HepG2 (cell line): Measurements from ENCODE around the gene STK32C. TPM values are rescaled to one million over a fixed set of nuclear protein-coding genes. Genes with fewer than 3 reads are reported as not detected.

Experiments
- AGO1 ChIP-seq: fragments of 200-400 bp; formaldehyde crosslinking; IDR thresholded peaks from 2 replicates; pipeline ENCODE4 v1.6.1; 2017; ENCODE audit warnings: mild to moderate bottlenecking, low read depth, low read length, moderate library complexity; ENCODE audit not compliant: poor library complexity, severe bottlenecking
- BHLHE40 ChIP-seq: IDR thresholded peaks from 2 replicates; pipeline ENCODE4 v1.6.1; 2011; ENCODE audit warnings: low read length, improper control_type of control experiment
- CTCF ChIP-seq: sonication (generic); formaldehyde crosslinking; IDR thresholded peaks from 2 replicates; pipeline ENCODE4 v1.5.0; 2020; ENCODE audit warnings: mild to moderate bottlenecking, missing genetic modification reagents, moderate library complexity
- FOXP4 ChIP-seq: sonication (generic); formaldehyde crosslinking; IDR thresholded peaks from 2 replicates; pipeline ENCODE4 v1.4.0; 2020; ENCODE audit warnings: missing genetic modification reagents
- GATAD2A ChIP-seq: IDR thresholded peaks from 2 replicates; pipeline ENCODE4 v1.6.1; 2016
- HNF1B ChIP-seq: sonication (generic); formaldehyde crosslinking; IDR thresholded peaks from 2 replicates; pipeline ENCODE4 v1.5.1; 2020; ENCODE audit warnings: mild to moderate bottlenecking, moderate library complexity, missing genetic modification reagents
- KDM1A ChIP-seq: IDR thresholded peaks from 2 replicates; pipeline ENCODE4 v1.6.1; 2016; ENCODE audit warnings: missing compliant biosample characterization
- MIER2 ChIP-seq: IDR thresholded peaks from 2 replicates; pipeline ENCODE4 v1.6.1; 2016; ENCODE audit warnings: missing biosample characterization, missing genetic modification reagents
- MYC ChIP-seq: sonication (generic); formaldehyde crosslinking; IDR thresholded peaks from 2 replicates; pipeline ENCODE4 v1.9.0; 2021; ENCODE audit warnings: missing genetic modification reagents, borderline replicate concordance
- PAWR ChIP-seq: sonication (generic); formaldehyde crosslinking; IDR thresholded peaks from 2 replicates; pipeline ENCODE4 v1.4.0; 2020; ENCODE audit warnings: missing genetic modification reagents, mild to moderate bottlenecking, borderline replicate concordance
- PRDM10 ChIP-seq: sonication (generic); formaldehyde crosslinking; IDR thresholded peaks from 2 replicates; pipeline ENCODE4 v1.4.0; 2020; ENCODE audit warnings: low read depth, missing genetic modification reagents
- RFXANK ChIP-seq: IDR thresholded peaks from 2 replicates; pipeline ENCODE4 v1.6.1; 2016
- SALL1 ChIP-seq: sonication (generic); formaldehyde crosslinking; IDR thresholded peaks from 2 replicates; pipeline ENCODE4 v1.8.0; 2022; ENCODE audit warnings: mild to moderate bottlenecking, missing genetic modification reagents
- ZMYM4 ChIP-seq: sonication (generic); formaldehyde crosslinking; IDR thresholded peaks from 2 replicates; pipeline ENCODE4 v1.8.1; 2023; ENCODE audit warnings: mild to moderate bottlenecking, missing genetic modification reagents
- ZNF230 ChIP-seq: sonication (generic); formaldehyde crosslinking; IDR thresholded peaks from 2 replicates; pipeline ENCODE4 v1.4.0; 2020; ENCODE audit warnings: mild to moderate bottlenecking, missing genetic modification reagents
- ZNF281 ChIP-seq: sonication (generic); formaldehyde crosslinking; IDR thresholded peaks from 2 replicates; pipeline ENCODE4 v1.4.0; 2020; ENCODE audit warnings: missing genetic modification reagents, borderline replicate concordance
- ZNF547 ChIP-seq: sonication (generic); formaldehyde crosslinking; IDR thresholded peaks from 2 replicates; pipeline ENCODE4 v1.5.1; 2020; ENCODE audit warnings: mild to moderate bottlenecking, missing genetic modification reagents
- ZNF644 ChIP-seq: IDR thresholded peaks from 2 replicates; pipeline ENCODE4 v1.6.1; 2016; ENCODE audit warnings: low read depth
- ZSCAN12 ChIP-seq: sonication (generic); formaldehyde crosslinking; IDR thresholded peaks from 2 replicates; pipeline ENCODE4 v1.9.0; 2021; ENCODE audit warnings: mild to moderate bottlenecking, missing genetic modification reagents
- polyA plus RNA-seq, 8 experiments: library from polyadenylated mRNA; depleted of rRNA in 3 of 8; stranded (reverse) in 7 of 8; unstranded in 1 of 8; fragments of >200 nt; fragmentation: Illumina TruSeq in 4 of 8; extraction: Trizol in 4 of 8; gene quantifications; 2 replicates each; pipeline versions ENCODE4 v1.2.1 to v1.2.3, GENCODE V29; 2011 to 2016; ENCODE audit warnings: low read depth in 4 of 8, missing spikeins in 1 of 8, mixed read lengths in 1 of 8; ENCODE audit not compliant: insufficient read depth in 1 of 8
- total RNA-seq, 5 experiments: library from RNA; depleted of rRNA; stranded (reverse); fragments of >200 nt; fragmentation: Illumina TruSeq; extraction: Trizol; gene quantifications; 2 replicates each; pipeline ENCODE4 v1.2.3, GENCODE V29; 2016; ENCODE audit warnings: low read depth in 1 of 5

STK32C gene
- total and polyA plus RNA-seq, 2 of the 13 experiments (the other 11 are each of a cell fraction or from before 2014, with no cell fraction given) = 10.9 to 19.4 TPM

GRCh38 chr10:132322586-132323048 is 14.9 kb upstream of the STK32C start (continued):
- TF ChIP-seq FOXP4 (CRISPR knock-in tag) (peak; percentile 36; the same call in 1 of the 2 replicates), CTCF (peak; percentile 43), PAWR (no peak), GATAD2A (CRISPR knock-in tag) (peak; percentile 63), ZNF547 (no peak), MYC (CRISPR knock-in tag) (peak; percentile 46; the same call in 1 of the 2 replicates), ZSCAN12 (no peak), AGO1 (no peak), HNF1B (CRISPR knock-in tag) (peak; percentile 48; the same call in 1 of the 2 replicates), ZNF230 (no peak), ZNF644 (CRISPR knock-in tag) (0 out of 2 replicates have a peak, but pooled peaks have one; percentile 7), SALL1 (no peak; the same call in 1 of the 2 replicates), MIER2 (CRISPR knock-in tag) (no peak), BHLHE40 (peak; percentile 62; the same call in 1 of the 2 replicates), ZNF281 (no peak), PRDM10 (CRISPR knock-in tag) (peak; percentile 98), KDM1A (CRISPR knock-in tag) (no peak), ZMYM4 (CRISPR knock-in tag) (0 out of 2 replicates have a peak, but pooled peaks have one; percentile 12), RFXANK (CRISPR knock-in tag) (no peak)
